ENCODE data around the gene TOMM70.
A peak's percentile ranks its signal among the peaks of the same experiment; 100 is the strongest.

TOMM70 gene

GRCh38 chr3:100412912-100413590 is 12.2 kb upstream of the TOMM70 start:
- DNase-seq (ENCODE audit: insufficient read length, low spot score) (no peak), FAIRE-seq (no peak)
- TF ChIP-seq CTCF (IDR thresholded peaks at IDR 0.05; ENCODE audit: insufficient read depth, missing control alignments), result no peak

- FAIRE-seq (no peak), DNase-seq (ENCODE audit: insufficient read length, low spot score) (no peak)
- TF ChIP-seq CTCF (IDR thresholded peaks at IDR 0.05; ENCODE audit: insufficient read depth, missing control alignments), result no peak
Observed at GRCh38 chr3:100411091-100411982, 10.4 kb upstream of the TOMM70 start.

GRCh38 chr3:100407977-100408532 is 7.2 kb upstream of the TOMM70 start:
- FAIRE-seq (no peak), DNase-seq (ENCODE audit: insufficient read length, low spot score) (no peak)
- TF ChIP-seq CTCF (IDR thresholded peaks at IDR 0.05; ENCODE audit: insufficient read depth, missing control alignments), result no peak

- TF ChIP-seq CTCF (IDR thresholded peaks at IDR 0.05; ENCODE audit: insufficient read depth, missing control alignments), result no peak
- DNase-seq (ENCODE audit: insufficient read length, low spot score) (no peak), FAIRE-seq (no peak)
Observed at GRCh38 chr3:100407164-100407563, 6.3 kb upstream of the TOMM70 start.

GRCh38 chr3:100404250-100404548 is 3.3 kb upstream of the TOMM70 start:
- FAIRE-seq, result no peak
- no peak for TF ChIP-seq CTCF (IDR thresholded peaks at IDR 0.05; ENCODE audit: insufficient read depth, missing control alignments)
- DNase-seq (ENCODE audit: insufficient read length, low spot score), result no peak

- FAIRE-seq, result no peak
- DNase-seq (ENCODE audit: insufficient read length, low spot score), result no peak
- peak; percentile 23 for TF ChIP-seq CTCF (IDR thresholded peaks at IDR 0.05; ENCODE audit: insufficient read depth, missing control alignments)
Observed at GRCh38 chr3:100403362-100404249, 2.7 kb upstream of the TOMM70 start.
